Heart left ventricle (tissue), 13 donors: ENCODE results near the gene TTC23.

ENCODE experiments used
- POLR2A ChIP-seq, 2 donors: fragments of 450-650 bp; IDR thresholded peaks; one replicate each; pipeline ENCODE4 v1.6.1; 2017; ENCODE audit warnings: antibody characterized with exemption in 2 of 2, mild to moderate bottlenecking in 2 of 2, moderate library complexity in 2 of 2
- TF ChIP-seq, protein P1 (sequence below), 12 donors: fragments of 200-600 bp; sonication (generic) in 4 of 12; IDR thresholded peaks; one replicate each; pipeline versions ENCODE4 v1.5.0 to v1.8.0; 2018 to 2022; ENCODE audit warnings: antibody characterized with exemption in 12 of 12, mild to moderate bottlenecking in 5 of 12
- donor health status: ischemic (EF 13 %, LVEDD 7.1; RV severe dilation, severe dysfunction).
- donor health status: DM: no; HTN: yes; CAD: no.
- donor health status: DM: no; HTN: no; CAD: no.
- donor health status: ischemic (EF 25% LVEDD 6.9; RV normal size, moderate dysfunction).
- donor health status: ischemic (EF 25% LVEDD 5.7; RV mildly dilated, moderate dysfunction).
- donor health status: ischemic (EF 35%, LVEDD 5.7; RV mildly dilated, moderate dysfunction).
- donor health status: nonischemic (EF 11% LVEDD 7.7; RV severe dilation, severe dysfunction).
- donor health status: DM: yes; HTN: yes; CAD: no.
- donor health status: PGD.
- donor health status: ischemic (EF 29% LVEDD 5.4; RV normal size, mild dysfunction).
- donor health status: nonischemic (EF 23%, LVEDD 6.1; RV moderate dilation, normal function).

DNA sequence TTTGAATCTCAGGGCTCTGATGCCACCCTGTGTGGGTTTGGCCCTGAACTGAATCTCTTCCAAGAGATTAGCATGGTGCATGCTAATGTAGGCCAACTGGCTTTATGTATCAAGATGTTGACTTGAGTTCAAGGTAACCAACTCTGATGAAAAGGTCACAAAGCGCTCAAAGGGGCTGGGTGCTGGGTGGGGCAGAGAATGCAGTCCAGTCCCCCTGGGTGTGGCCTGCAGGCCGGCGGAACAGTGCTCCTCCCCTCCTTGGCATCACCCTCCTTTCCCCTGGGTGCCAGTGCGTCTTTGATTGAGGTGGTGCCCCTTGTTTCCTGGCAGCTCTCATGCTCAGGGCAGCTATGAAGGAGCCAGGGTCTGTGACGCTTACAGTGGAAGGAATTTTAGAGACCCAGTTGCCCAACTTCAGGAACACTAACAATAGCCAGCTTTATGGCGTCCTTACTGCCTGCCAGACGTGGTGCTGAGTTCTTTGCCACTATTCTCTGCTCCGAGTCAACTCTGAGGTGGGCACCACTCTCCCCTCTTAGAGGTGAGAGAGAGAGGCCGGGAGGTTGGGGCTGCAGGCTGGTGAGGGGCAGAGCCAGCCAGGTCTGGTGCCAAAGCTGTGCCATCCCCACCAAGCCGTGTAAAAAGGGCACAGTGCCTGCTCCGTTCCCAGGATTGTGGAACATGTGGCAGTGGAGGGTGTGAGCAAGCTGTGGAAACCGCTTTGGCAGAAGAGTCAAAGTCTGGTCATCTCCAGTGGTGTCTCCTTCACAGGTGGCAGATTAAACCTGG lies 134.7 kb downstream of the TTC23 start:
- no peak for TF ChIP-seq POLR2A (IDR thresholded peaks at IDR 0.05)
- TF ChIP-seq, protein P1, sequence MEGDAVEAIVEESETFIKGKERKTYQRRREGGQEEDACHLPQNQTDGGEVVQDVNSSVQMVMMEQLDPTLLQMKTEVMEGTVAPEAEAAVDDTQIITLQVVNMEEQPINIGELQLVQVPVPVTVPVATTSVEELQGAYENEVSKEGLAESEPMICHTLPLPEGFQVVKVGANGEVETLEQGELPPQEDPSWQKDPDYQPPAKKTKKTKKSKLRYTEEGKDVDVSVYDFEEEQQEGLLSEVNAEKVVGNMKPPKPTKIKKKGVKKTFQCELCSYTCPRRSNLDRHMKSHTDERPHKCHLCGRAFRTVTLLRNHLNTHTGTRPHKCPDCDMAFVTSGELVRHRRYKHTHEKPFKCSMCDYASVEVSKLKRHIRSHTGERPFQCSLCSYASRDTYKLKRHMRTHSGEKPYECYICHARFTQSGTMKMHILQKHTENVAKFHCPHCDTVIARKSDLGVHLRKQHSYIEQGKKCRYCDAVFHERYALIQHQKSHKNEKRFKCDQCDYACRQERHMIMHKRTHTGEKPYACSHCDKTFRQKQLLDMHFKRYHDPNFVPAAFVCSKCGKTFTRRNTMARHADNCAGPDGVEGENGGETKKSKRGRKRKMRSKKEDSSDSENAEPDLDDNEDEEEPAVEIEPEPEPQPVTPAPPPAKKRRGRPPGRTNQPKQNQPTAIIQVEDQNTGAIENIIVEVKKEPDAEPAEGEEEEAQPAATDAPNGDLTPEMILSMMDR (IDR thresholded peaks at IDR 0.05): no peak
